A673 (cell line): ENCODE data around the gene INPP5A. TPM values are rescaled to one million over a fixed set of nuclear protein-coding genes. Genes with fewer than 3 reads are reported as not detected.

Source experiments
- BruUV-seq: library from RNA; stranded (reverse); fragments of 400-500 nt; replicated peaks from 2 replicates; lab custom pipeline; 2021; lab: Mats Ljungman, UMichigan
- CTCF ChIA-PET: fragments of 300-600 bp; sonication (Branson Sonifier 250); formaldehyde crosslinking; loops from one replicate; lab custom pipeline; 2022; ENCODE audit warnings: antibody characterized with exemption; lab: Charles Lee
- POLR2A ChIA-PET: fragments of 300-600 bp; sonication (Branson Sonifier 250); formaldehyde crosslinking; loops from one replicate; lab custom pipeline; 2022; ENCODE audit warnings: antibody characterized with exemption; ENCODE audit not compliant: low non-redundant PET; lab: Charles Lee
- DNase-seq: peaks from one replicate; pipeline ENCODE4 v3.0.0-alpha.2; 2015; ENCODE audit warnings: low spot score
- H3K27ac ChIP-seq: fragments of 200-600 bp; sonication (generic); 2 replicates; pipeline ENCODE4 v1.5.1; 2016; ENCODE audit warnings: mixed run types, low read depth, mild to moderate bottlenecking, mixed read lengths, antibody characterized with exemption, low read length; ENCODE audit not compliant: poor library complexity, severe bottlenecking
- H3K27me3 ChIP-seq: fragments of 200-600 bp; sonication (generic); replicated peaks from 2 replicates; pipeline ENCODE4 v1.6.1; 2017; ENCODE audit warnings: mixed run types, low read depth, mild to moderate bottlenecking, mixed read lengths, antibody characterized with exemption, low read length; ENCODE audit not compliant: insufficient read depth, poor library complexity
- H3K36me3 ChIP-seq: fragments of 200-600 bp; sonication (generic); 2 replicates; pipeline ENCODE4 v1.6.1; 2016; ENCODE audit warnings: mixed run types, mild to moderate bottlenecking, mixed read lengths, antibody characterized with exemption, low read length; ENCODE audit not compliant: insufficient read depth, poor library complexity, severe bottlenecking
- H3K4me1 ChIP-seq: fragments of 200-600 bp; sonication (generic); 2 replicates; pipeline ENCODE4 v1.6.1; 2017; ENCODE audit warnings: mixed run types, mild to moderate bottlenecking, mixed read lengths, antibody characterized with exemption, low read length; ENCODE audit not compliant: insufficient read depth, poor library complexity, severe bottlenecking
- H3K4me3 ChIP-seq: fragments of 200-600 bp; sonication (generic); 2 replicates; pipeline ENCODE4 v1.5.1; 2016; ENCODE audit warnings: low read depth, mixed run types, mild to moderate bottlenecking, mixed read lengths, low read length; ENCODE audit not compliant: poor library complexity, severe bottlenecking
- H3K9me3 ChIP-seq: fragments of 200-600 bp; sonication (generic); 2 replicates; pipeline ENCODE4 v1.6.1; 2016; ENCODE audit warnings: mixed run types, low read depth, mild to moderate bottlenecking, mixed read lengths, antibody characterized with exemption, low read length; ENCODE audit not compliant: poor library complexity, severe bottlenecking
- EZH2 ChIP-seq: fragments of 200-600 bp; sonication (generic); IDR thresholded peaks from 2 replicates; pipeline ENCODE4 v1.6.1; 2017; ENCODE audit warnings: borderline replicate concordance, low read depth, mild to moderate bottlenecking, mixed read lengths, antibody characterized with exemption, low read length; ENCODE audit not compliant: poor library complexity, severe bottlenecking
- intact Hi-C: fragments of 100-400 bp; cut with micrococcal nuclease; formaldehyde crosslinking; loops from one replicate; pipeline ENCODE4 v1.10.0; 2022; ENCODE audit not compliant: unreplicated experiment
- total RNA-seq: library from RNA; stranded (reverse); gene quantifications from 2 replicates; pipeline ENCODE4 v1.2.3, GENCODE V29; 2021
- TF ChIP-seq, protein P1 (sequence below): fragments of 300-800, 200-600 bp; sonication (generic); conservative IDR thresholded peaks from 2 replicates; pipeline ENCODE4 v1.5.1; 2017; ENCODE audit warnings: low read depth, mild to moderate bottlenecking, antibody characterized with exemption, low read length, moderate library complexity, mixed read lengths

INPP5A gene
- total RNA-seq, 1 experiment from 2014 or later: 21.8 TPM

DNA sequence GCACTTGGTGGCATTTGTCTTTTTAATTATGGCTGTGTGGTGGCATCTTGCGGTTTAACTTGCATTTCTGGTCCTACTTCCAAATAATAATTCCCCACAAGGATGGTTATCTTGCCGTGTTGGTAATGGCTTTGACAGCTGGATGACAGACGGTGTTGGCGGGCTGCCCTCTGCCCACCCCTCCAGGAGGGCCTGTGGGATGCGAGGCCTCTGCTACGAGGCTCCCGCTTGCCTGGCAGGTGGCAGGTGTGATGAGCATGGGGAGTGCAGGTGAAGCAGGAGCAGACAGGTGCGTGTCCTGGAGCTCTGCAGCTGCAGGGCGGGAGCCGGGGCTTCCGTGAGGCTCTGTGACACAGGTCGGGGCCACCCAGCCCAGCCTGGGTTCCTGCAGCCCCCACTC is 11.8 kb downstream of the INPP5A start:
- CTCF ChIA-PET: no interaction called here
- TF ChIP-seq, protein P1, sequence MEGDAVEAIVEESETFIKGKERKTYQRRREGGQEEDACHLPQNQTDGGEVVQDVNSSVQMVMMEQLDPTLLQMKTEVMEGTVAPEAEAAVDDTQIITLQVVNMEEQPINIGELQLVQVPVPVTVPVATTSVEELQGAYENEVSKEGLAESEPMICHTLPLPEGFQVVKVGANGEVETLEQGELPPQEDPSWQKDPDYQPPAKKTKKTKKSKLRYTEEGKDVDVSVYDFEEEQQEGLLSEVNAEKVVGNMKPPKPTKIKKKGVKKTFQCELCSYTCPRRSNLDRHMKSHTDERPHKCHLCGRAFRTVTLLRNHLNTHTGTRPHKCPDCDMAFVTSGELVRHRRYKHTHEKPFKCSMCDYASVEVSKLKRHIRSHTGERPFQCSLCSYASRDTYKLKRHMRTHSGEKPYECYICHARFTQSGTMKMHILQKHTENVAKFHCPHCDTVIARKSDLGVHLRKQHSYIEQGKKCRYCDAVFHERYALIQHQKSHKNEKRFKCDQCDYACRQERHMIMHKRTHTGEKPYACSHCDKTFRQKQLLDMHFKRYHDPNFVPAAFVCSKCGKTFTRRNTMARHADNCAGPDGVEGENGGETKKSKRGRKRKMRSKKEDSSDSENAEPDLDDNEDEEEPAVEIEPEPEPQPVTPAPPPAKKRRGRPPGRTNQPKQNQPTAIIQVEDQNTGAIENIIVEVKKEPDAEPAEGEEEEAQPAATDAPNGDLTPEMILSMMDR: no peak
- no peak for TF ChIP-seq EZH2
- intact Hi-C loops: no loop called here

DNA sequence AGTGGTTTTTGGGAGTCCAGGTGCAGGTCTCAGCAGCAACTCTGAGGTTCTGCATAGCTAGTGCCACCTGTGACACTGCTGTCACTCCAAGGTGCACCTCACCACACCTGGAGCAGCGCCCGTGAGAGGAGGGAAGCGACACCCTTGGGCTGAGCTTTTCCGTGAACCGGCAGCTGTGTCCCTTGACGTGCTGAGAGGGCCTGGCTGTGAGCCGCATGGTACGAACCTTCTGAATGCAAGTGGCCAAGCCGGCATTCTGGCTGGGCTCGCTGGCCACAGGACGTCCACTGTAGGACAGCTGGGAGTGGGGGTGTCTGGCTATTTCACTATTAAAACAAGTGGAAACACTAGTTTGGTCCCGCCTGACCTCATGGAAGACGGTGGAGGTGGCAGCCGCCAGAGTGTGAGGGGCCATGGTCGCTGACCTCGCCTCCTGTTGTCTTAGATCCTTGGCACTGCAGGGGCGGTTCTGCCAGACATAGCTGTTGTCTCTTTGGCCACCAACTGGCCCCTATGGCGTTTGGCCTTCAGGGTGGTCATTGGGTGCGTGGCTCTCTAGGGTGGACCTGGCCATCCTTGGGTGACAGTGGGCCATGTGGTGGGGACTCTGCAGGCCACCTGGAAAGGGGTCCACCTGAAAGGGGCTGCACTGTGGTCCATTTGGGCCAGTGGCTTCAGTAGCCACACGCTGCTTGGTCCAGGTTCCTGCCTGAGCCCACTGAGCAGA is 12.9 kb downstream of the INPP5A start:
- TF ChIP-seq EZH2: no peak
- TF ChIP-seq, protein P1: no peak
- Histone ChIP-seq H3K4me3 (no peak overlapping the region), H3K36me3 (no peaks in the 10 kb centered on the region), H3K27ac (no peak overlapping the region), H3K4me1 (peaks cover 11% of the 10 kb centered on the region), H3K27me3 (no peaks in the 10 kb centered on the region), H3K9me3 (no peaks in the 10 kb centered on the region)
- DNase-seq: no peak
- no TSS peak for BruUV-seq
- intact Hi-C loops: no loop called here
- POLR2A ChIA-PET: no interaction called here
- CTCF ChIA-PET: no interaction called here

More for the DNA sequence above, 11.8 kb downstream of the INPP5A start:
- Histone ChIP-seq H3K4me1 (peaks cover 11% of the 10 kb centered on the region), H3K36me3 (no peaks in the 10 kb centered on the region), H3K4me3 (no peak overlapping the region), H3K9me3 (no peaks in the 10 kb centered on the region), H3K27me3 (no peaks in the 10 kb centered on the region), H3K27ac (no peak overlapping the region)
- no TSS peak for BruUV-seq
- DNase-seq: no peak
- POLR2A ChIA-PET: no interaction called here

DNA sequence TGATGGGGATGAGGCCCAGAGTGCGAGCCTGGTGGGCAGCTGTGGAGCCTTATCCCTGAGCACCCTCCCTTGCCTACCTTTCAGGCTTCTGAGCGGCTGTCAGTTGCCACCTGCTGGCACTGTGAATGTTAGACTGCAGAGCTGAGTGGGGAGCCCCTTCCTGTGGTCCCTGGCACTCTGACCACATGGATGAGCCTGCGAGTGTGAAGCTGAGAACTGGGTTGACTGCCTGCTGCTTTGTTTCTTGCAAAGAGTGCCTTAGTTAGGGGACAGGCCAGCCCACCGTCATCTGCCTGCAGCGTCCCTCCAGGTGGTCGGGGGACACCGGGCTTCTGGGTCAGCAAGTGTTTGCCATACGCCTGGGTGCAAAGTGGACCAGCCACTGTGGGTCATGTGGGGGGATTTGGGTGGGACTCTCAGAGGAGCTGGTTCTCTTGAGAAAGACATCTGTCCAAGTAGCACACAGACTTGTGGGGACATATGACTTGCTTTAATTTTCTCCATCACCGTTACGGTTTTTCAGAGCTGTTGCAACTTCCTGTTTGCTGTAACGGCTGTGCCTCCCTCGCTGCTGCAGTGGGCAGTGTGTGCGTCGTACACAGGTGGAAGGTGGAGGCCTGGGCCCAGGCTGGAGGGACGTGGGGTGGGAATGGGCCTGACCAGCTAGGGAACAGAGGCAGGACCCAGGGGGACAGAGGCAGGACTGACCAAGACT is 13.7 kb downstream of the INPP5A start:
- intact Hi-C loops: no loop called here
- POLR2A ChIA-PET: no interaction called here
- Histone ChIP-seq H3K27me3 (no peaks in the 10 kb centered on the region), H3K4me3 (no peak overlapping the region), H3K36me3 (no peaks in the 10 kb centered on the region), H3K27ac (no peak overlapping the region), H3K9me3 (no peaks in the 10 kb centered on the region), H3K4me1 (peaks cover 11% of the 10 kb centered on the region)
- no peak for DNase-seq
- TF ChIP-seq, protein P1: no peak
- TF ChIP-seq EZH2: no peak
- CTCF ChIA-PET: no interaction called here
- BruUV-seq: no TSS peak
